GM18861 (cell line): ENCODE measurements around the gene ZNF865.

Experiments used
- ATAC-seq: cut with Tn5 transposase; IDR thresholded peaks from one replicate; pipeline ENCODE4 v1.9.1; 2021; ENCODE audit not compliant: unreplicated experiment

The ZNF865 gene

DNA sequence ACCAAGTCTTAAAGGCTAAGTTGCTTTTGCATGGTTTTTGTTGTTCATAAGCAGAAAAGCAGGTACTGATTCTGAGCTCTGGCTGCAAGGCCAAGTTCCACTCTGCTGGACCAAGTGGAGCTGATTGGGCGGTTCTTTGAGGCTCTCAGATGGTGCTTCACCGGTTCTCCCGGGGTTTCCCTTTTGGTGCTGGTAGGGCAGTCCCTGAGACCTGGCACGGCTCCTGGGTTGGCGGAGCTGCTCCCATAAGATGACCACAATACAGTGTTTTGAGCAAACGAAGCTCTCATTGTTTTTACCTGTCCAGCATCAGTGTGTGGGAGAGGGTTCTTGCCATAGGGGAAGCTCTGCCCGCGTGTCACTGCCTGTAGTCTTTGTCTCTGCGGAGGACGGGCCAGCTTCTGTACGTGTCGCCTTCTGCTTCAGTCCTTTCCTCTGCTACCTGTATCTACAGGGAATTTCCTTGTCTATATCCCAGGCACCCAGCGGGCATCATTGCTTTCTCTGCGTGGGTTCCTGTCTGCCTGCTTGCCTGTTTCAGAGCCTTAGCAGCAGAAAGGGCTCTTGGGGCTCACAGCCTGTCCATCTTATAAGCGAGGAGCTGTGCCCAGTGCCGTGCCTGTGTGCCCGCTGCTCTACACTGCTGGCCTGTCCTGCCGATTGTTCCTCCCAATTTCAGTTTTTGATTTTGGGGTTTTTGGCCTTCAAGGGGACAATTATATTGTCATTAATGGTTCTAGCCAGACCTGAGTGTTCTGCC, 51.7 kb downstream of the ZNF865 start:
- no peak for ATAC-seq

GRCh38 chr19:55658846-55659459, 53.5 kb downstream of the ZNF865 start:
- no peak for ATAC-seq

- ATAC-seq = no peak
These were observed 54.4 kb downstream of the ZNF865 start for GRCh38 chr19:55659822-55660221.

DNA sequence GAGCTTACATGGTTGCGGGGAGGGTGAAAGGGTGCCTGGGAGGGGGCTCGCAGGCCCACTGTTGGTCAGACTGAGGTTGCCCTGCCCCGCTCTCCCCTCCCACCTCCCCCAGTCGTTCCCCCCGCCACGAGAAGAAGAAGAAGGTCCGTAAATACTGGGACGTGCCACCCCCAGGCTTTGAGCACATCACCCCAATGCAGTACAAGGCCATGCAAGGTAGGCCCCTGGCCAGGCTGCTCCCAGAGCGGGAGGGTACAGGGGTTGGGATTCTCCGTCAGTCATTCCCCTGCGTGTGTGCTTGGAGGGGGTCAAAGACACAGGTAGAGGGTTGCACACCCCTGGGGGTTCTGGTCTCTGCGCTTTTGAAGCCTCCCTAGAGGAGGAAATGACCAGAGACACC, 55.0 kb downstream of the ZNF865 start:
- ATAC-seq = no peak

GRCh38 chr19:55660991-55661390, 55.5 kb downstream of the ZNF865 start:
- ATAC-seq = no peak

GRCh38 chr19:55661826-55662225, 56.4 kb downstream of the ZNF865 start:
- no peak for ATAC-seq

GRCh38 chr19:55663846-55664536, 58.5 kb downstream of the ZNF865 start:
- ATAC-seq = no peak

DNA sequence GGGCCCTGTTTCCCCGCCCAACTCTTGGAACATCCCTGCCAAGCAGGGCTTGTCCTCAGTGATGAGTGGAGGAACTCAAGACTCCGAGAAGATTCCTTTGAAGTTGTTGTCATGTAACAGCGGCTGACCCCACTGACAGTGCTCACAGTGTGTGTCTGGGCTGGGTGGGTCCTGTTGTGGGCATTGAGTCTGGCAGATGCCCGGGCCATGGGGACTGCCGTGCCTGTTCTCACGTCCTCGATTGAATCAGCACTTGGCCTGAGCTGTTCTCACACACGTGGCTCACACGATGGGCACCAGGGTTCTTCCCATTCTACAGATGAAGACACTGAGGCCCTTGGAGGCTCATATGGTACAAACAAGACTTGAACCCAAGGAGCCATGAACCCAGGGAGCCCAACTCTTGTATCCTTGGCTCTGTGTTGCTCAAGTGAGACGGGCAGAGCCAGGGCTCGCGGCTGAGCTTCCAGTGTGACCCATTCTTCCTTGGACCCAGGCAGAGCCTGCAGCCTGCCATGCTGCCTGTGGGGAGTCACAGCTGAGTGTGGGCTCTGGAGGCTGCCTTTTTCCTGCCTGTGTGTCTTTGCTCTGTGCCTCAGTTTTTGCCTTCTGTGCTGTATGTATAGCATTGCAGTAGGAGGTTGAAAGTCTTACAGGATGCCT, 61.0 kb downstream of the ZNF865 start:
- ATAC-seq = no peak
